Muscle layer of colon (tissue), 2 donors: ENCODE results near the gene NAT14.
A peak's percentile ranks its signal among the peaks of the same experiment; 100 is the strongest.

Source experiments
- H3K27ac ChIP-seq: one replicate; pipeline ENCODE4 v1.7.0; 2013; ENCODE audit warnings: low read depth, mild to moderate bottlenecking, low read length, moderate library complexity
- H3K27me3 ChIP-seq, 2 donors: one replicate each; pipeline ENCODE4 v1.7.0; 2013; ENCODE audit warnings: low read length in 2 of 2, mild to moderate bottlenecking in 2 of 2; ENCODE audit not compliant: insufficient read depth in 2 of 2, control insufficient read depth in 1 of 2
- H3K36me3 ChIP-seq: one replicate; pipeline ENCODE4 v1.7.0; 2013; ENCODE audit warnings: mild to moderate bottlenecking, low read length; ENCODE audit not compliant: insufficient read depth
- H3K4me1 ChIP-seq: one replicate; pipeline ENCODE4 v1.7.0; 2013; ENCODE audit warnings: mild to moderate bottlenecking, low read length; ENCODE audit not compliant: insufficient read depth
- H3K4me3 ChIP-seq, 2 donors: one replicate each; pipeline ENCODE4 v1.7.0; 2013; ENCODE audit warnings: low read length in 2 of 2, low read depth in 1 of 2, mild to moderate bottlenecking in 1 of 2, moderate library complexity in 1 of 2
- H3K9ac ChIP-seq: one replicate; pipeline ENCODE4 v1.7.0; 2013; ENCODE audit warnings: low read length
- H3K9me3 ChIP-seq: one replicate; pipeline ENCODE4 v1.7.0; 2013; ENCODE audit warnings: mild to moderate bottlenecking, low read length
- donor health status: abdominal sarcoma.
- donor health status: Adenocarcinoma of cecum.

The NAT14 gene

GRCh38 chr19:55485439-55486011 is 537 bp downstream of the NAT14 start:
- no peaks in the 10 kb centered on the region for H3K9me3 ChIP-seq
- no peaks in the 10 kb centered on the region for H3K27me3 ChIP-seq
- no peaks in the 10 kb centered on the region for H3K36me3 ChIP-seq
- peak overlapping the region; percentile 61 to 64 for H3K4me3 ChIP-seq
- peaks cover 47% of the 10 kb centered on the region for H3K4me1 ChIP-seq
- peak overlapping the region; percentile 41 for H3K9ac ChIP-seq
- peak overlapping the region; percentile 89 for H3K27ac ChIP-seq

- H3K36me3 ChIP-seq = no peaks in the 10 kb centered on the region
- no peaks in the 10 kb centered on the region for H3K27me3 ChIP-seq
- H3K27ac ChIP-seq = peak overlapping the region; percentile 89
- no peaks in the 10 kb centered on the region for H3K9me3 ChIP-seq
- H3K4me3 ChIP-seq = peak overlapping the region in 1 of 2 donors; percentile 61
- H3K9ac ChIP-seq = peak overlapping the region; percentile 42
- H3K4me1 ChIP-seq = peaks cover 53% of the 10 kb centered on the region
These were observed 1.3 kb downstream of the NAT14 start for GRCh38 chr19:55486043-55486970.

GRCh38 chr19:55486971-55487923 is 2.3 kb downstream of the NAT14 start:
- no peaks in the 10 kb centered on the region for H3K9me3 ChIP-seq
- H3K9ac ChIP-seq = peak overlapping the region; percentile 42
- H3K4me1 ChIP-seq = peaks cover 62% of the 10 kb centered on the region
- H3K36me3 ChIP-seq = no peaks in the 10 kb centered on the region
- no peaks in the 10 kb centered on the region for H3K27me3 ChIP-seq
- H3K27ac ChIP-seq = peak overlapping the region; percentile 89
- peak overlapping the region in 1 of 2 donors; percentile 43 for H3K4me3 ChIP-seq

DNA sequence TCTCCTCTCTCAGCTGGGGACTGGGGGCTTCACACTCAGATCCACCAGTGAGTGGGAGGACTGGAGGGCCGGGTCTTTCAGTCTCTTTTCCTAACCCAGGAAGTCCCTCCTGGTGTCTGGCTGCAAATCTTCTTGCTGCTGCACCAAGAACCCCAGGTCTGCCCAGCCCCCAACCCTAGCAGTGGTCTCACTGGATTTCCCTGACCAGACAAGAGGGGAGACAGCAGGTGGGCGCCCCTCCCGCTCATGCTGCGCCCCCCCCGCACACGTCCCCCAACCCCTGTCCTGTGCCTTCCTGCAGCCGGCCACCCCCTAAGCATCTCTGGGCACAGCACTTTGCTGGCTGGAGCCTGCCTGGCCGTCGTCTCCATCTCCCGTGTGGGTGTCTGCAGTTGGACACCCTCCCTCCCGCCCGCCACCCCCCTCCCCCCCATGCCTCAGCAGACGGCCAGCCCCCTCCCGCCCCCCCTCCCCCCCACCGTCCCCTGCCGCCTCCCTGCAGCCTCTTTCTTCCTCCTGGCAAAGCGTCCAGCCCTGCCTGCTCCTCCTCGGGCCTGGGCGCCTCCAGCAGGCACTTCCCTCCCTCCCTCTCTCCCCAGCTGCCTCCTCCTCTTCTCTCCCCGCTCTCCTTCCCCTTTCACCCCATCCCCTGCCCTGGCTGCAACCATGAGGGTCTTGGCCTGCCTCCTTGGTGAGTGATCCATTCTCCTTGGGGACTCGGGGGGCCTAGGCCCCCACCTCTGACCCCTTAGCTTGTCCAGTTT is 3.1 kb downstream of the NAT14 start, which contains the start of gene SSC5D:
SSC5D (plus strand) TSS at position 513 of the 764 bp plus-strand sequence; CDS start at position 667, 154 bp downstream.
- Histone ChIP-seq H3K4me1 (peaks cover 71% of the 10 kb centered on the region), H3K36me3 (no peaks in the 10 kb centered on the region), H3K9ac (peak within 1 kb of the TSS; percentile 78), H3K9me3 (no peaks in the 10 kb centered on the region), H3K4me3 (peak within 1 kb of the TSS; percentile 42 to 65), H3K27me3 (no peaks in the 10 kb centered on the region), H3K27ac (peak within 1 kb of the TSS; percentile 99)

DNA sequence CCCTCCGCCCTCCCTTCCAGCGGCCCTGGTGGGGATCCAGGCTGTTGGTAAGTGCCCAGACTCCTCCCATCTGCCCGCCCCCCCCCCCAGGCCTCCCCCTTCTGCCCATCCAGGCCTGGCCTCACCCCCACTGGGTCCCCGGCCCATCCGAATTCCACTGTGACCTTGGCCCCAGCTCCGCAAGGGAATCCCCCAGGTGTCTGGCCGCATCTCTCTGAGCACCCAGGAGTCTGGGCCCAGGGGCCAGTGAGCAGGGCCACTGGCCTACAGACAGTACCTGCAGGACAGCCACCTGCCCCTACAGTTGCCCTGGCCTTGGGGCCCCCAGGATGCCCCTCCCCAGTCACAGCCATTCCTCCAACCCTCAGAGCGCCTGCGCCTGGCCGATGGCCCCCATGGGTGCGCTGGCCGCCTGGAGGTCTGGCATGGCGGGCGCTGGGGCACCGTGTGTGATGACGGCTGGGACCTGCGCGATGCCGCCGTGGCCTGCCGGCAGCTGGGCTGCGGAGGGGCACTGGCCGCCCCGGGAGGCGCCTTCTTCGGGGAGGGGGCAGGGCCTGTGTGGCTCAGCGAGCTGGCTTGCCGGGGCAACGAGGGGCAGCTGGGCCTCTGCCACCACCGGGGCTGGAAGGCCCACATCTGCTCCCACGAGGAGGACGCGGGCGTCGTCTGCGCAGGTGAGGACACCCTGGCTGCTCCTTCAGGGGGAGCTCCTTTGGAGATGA is 4.2 kb downstream of the NAT14 start:
- Histone ChIP-seq H3K4me1 (peaks cover 69% of the 10 kb centered on the region), H3K36me3 (no peaks in the 10 kb centered on the region), H3K9me3 (no peaks in the 10 kb centered on the region), H3K9ac (peak overlapping the region; percentile 78), H3K27ac (peak overlapping the region; percentile 99), H3K4me3 (peak overlapping the region; percentile 42 to 65), H3K27me3 (no peaks in the 10 kb centered on the region)

GRCh38 chr19:55489711-55490477 is 4.9 kb downstream of the NAT14 start:
- H3K9me3 ChIP-seq = no peaks in the 10 kb centered on the region
- H3K9ac ChIP-seq = no peak overlapping the region
- no peaks in the 10 kb centered on the region for H3K36me3 ChIP-seq
- H3K4me1 ChIP-seq = peaks cover 64% of the 10 kb centered on the region
- no peaks in the 10 kb centered on the region for H3K27me3 ChIP-seq
- H3K4me3 ChIP-seq = no peak overlapping the region
- H3K27ac ChIP-seq = peak overlapping the region; percentile 80

DNA sequence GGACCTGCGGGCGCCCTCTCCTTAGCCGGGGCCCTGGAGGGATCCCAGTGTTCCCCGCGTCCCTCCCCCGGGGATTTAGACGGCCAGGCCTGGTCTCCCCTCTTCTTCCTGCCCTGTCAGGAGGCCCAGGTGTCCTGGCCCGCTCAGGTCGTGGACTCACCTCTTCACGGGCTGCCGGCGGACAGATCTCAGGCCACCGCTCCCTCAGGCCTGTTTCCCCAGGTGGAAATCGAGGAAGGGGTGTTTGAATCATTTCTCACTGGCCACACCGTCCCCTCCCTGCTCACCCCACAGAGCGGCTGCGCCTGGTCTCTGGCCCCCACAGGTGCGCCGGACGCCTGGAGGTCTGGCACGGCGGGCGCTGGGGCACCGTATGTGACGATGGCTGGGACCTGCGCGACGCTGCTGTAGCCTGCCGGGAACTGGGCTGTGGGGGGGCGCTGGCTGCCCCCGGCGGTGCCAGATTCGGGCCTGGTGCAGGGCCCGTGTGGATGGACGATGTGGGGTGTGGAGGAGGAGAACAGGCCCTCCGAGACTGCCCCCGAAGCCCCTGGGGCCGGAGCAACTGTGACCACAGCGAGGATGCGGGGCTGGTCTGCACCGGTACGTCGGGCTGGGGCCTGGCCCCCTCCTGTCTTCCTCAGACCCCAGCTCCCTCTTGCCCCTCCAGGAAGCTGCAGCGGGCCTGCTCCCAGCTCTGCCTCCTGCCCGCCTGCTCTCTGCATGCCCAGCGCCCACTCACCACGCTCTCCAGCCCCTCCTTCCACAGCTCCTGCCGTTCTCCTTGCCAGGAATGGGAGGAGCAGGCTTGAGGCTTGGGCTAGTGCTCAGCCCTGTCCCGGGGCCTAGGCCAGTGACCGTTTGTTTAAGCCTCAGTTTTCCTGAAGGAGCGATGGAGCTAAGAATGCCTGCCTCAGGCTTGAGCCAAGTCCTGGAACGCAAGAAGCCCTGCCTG is 5.8 kb downstream of the NAT14 start:
- Histone ChIP-seq H3K27ac (peak overlapping the region; percentile 80), H3K4me3 (no peak overlapping the region), H3K9me3 (no peaks in the 10 kb centered on the region), H3K9ac (no peak overlapping the region), H3K36me3 (peaks cover 5% of the 10 kb centered on the region), H3K4me1 (peaks cover 59% of the 10 kb centered on the region), H3K27me3 (no peaks in the 10 kb centered on the region)

DNA sequence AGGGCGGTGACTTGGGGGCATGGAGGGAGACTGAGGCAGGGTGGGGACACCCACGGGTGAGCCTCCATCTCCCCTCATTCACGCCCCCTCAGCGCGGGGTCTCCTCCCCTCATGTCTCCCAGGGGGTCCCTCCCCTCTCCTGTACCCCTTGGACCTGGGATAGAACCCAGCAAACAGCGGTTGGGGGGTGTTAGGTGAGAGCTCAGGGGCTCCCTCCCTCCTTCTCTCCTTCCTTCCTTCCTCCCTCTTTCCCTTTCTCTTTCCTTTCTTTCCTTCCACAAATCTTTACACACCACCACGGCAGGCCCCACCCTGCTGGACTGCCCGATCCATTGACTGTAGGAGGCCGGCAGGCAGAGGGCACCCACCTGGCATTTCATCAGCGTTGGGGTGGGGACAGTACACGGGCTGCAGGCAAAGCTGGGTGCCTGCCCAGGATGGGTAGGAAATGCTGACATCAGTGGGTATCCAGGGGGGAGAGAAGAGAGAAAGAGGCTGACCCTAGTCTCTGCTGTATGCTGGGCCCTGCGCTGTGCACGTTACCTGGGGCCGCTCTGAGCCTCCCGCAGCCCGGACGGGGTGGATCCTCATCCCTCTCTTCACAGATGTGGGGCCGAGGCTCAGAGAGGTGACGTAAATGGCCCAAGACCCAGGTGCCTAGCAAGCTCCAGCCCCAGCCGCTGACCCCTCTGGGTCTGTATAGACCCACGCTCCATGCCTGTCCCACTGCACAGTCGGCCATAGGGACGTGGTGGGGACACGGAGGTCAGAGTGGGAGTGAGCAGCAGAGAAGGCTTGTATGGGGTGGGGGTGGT is 6.8 kb downstream of the NAT14 start:
- no peaks in the 10 kb centered on the region for H3K9me3 ChIP-seq
- peaks cover 13% of the 10 kb centered on the region for H3K36me3 ChIP-seq
- H3K9ac ChIP-seq = no peak overlapping the region
- H3K27me3 ChIP-seq = no peaks in the 10 kb centered on the region
- peaks cover 49% of the 10 kb centered on the region for H3K4me1 ChIP-seq
- peak overlapping the region; percentile 80 for H3K27ac ChIP-seq
- no peak overlapping the region for H3K4me3 ChIP-seq
